ENCODE data around the gene F7. TPM values are rescaled to one million over a fixed set of nuclear protein-coding genes. Genes with fewer than 3 reads are reported as not detected.
"Not testable (repeated sequence)": the region's sequence is repeated elsewhere in the genome, so short reads cannot be mapped to it uniquely, and the experiment has no call there.

The F7 gene
- total RNA-seq (2014; rRNA removed; shearing (Covaris generic)): not detected in 2 replicates

DNA sequence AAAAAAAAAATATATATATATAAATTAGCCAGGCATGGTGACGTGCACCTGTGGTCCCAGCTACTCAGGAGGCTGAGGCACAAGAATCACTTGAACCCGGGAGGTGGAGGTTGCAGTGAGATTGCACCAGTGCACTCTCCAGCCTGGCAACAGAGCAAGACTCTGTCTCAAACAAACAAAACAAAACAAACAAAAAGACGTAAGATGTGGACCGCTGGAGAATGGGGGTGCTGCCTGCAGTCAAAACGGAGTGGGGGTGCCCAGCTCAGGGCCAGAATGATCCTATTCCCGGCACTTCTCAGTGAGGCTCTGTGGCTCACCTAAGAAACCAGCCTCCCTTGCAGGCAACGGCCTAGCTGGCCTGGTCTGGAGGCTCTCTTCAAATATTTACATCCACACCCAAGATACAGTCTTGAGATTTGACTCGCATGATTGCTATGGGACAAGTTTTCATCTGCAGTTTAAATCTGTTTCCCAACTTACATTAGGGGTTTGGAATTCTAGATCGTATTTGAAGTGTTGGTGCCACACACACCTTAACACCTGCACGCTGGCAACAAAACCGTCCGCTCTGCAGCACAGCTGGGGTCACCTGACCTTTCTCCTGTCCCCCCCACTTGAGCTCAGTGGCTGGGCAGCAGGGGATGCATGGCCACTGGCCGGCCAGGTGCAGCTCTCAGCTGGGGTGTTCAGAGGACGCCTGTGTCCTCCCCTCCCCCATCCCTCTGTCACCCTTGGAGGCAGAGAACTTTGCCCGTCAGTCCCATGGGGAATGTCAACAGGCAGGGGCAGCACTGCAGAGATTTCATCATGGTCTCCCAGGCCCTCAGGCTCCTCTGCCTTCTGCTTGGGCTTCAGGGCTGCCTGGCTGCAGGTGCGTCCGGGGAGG is at the start of gene F7:
Gene F7, plus strand, starts transcription at position 760 of the 889 bp plus-strand sequence. Its CDS starts 51 bp downstream, at position 811.
- Histone ChIP-seq H3K9me3 (replicated peaks) (peaks cover 1% of the 10 kb centered on the region; the same call in 1 of the 2 replicates), H3K27ac (no peak within 1 kb of the TSS), H3K4me1 (replicated peaks) (no peaks in the 10 kb centered on the region), H3K27me3 (replicated peaks) (no peaks in the 10 kb centered on the region), H3K36me3 (no peaks in the 10 kb centered on the region), H3K4me3 (no peak within 1 kb of the TSS)
- no peak for DNase-seq (ENCODE audit: low read depth in 1 of 2, low spot score in 2 of 2)

DNA sequence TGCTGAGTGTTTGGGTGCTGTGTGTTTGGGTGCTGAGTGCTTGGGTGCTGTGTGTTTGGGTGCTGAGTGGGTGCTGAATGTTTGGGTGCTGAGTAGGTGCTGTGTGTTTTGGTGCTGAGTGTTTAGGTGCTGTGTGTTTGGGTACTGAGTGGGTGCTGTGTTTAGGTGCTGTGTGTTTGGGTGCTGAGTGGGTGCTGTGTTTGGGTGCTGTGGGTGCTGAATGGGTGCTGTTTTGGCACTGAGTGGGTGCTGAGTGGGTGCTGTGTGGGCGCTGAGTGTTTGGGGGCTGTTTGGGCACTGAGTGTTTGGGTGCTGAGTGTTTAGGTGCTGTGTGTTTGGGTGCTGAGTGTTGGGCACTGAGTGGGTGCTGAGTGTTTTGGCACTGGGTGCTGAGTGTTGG is 48.5 kb upstream of the F7 start:
- Histone ChIP-seq H3K36me3 (no peaks in the 10 kb centered on the region), H3K27ac (no peak overlapping the region), H3K4me3 (no peak overlapping the region), H3K9me3 (replicated peaks) (no peaks in the 10 kb centered on the region), H3K4me1 (replicated peaks) (no peaks in the 10 kb centered on the region), H3K27me3 (replicated peaks) (no peaks in the 10 kb centered on the region)
- DNase-seq (ENCODE audit: low read depth in 1 of 2, low spot score in 2 of 2): no peak

- not testable (repeated sequence) for DNase-seq (ENCODE audit: low read depth in 1 of 2, low spot score in 2 of 2); H3K9me3 ChIP-seq (replicated peaks); H3K36me3 ChIP-seq; H3K27me3 ChIP-seq (replicated peaks); H3K4me3 ChIP-seq; H3K27ac ChIP-seq; H3K4me1 ChIP-seq (replicated peaks)
These were observed 48.0 kb upstream of the F7 start for GRCh38 chr13:113057559-113057958.

GRCh38 chr13:113058129-113058987 is 47.2 kb upstream of the F7 start:
- Histone ChIP-seq H3K27ac (no peak overlapping the region), H3K36me3 (no peaks in the 10 kb centered on the region), H3K9me3 (replicated peaks) (no peaks in the 10 kb centered on the region), H3K4me1 (replicated peaks) (no peaks in the 10 kb centered on the region), H3K27me3 (replicated peaks) (no peaks in the 10 kb centered on the region), H3K4me3 (no peak overlapping the region)
- DNase-seq (ENCODE audit: low read depth in 1 of 2, low spot score in 2 of 2): no peak

DNA sequence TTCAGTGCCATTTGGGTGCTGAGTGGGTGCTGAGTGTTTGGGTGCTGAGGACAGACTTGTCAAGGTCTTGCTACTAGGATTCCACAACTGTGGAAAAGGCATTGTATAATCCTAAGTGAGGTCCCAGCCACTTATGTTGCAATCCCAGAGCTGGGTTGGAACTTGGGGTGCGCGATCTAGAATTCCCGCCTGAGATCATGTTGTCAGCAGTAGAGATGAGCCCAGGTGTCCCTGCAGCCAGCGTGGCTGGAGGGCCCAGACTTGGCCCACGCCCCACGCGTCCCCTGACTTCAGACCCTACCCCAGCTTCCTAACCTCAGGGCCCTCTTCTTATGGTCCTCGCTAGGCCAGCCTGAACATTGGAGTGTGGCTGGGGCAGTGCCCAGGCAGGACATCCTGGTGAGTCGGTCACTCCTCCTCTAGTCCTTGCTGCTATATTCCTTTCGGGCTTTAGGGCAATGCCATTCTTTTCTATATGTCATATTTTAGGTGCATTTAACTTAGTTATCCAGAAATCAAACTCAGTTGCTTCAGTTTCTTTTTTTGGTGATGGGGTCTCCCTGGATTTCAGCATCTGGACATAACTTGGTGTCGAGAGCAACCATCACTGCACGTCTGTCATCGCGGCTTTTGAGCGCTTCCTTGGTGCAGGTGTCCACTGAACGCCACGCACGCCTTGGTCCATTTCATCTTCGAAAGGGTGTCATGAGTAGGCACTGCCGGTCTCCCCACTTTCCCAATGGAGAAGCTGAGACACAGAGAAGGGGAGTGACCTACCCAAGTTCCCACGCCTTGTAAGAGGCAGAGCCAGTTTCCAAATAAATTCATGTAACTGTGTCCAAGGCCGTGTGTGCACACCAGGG is 46.4 kb upstream of the F7 start:
- Histone ChIP-seq H3K27me3 (replicated peaks) (peaks cover 4% of the 10 kb centered on the region; the same call in 1 of the 2 replicates), H3K27ac (no peak overlapping the region), H3K36me3 (no peaks in the 10 kb centered on the region), H3K9me3 (replicated peaks) (no peaks in the 10 kb centered on the region), H3K4me3 (no peak overlapping the region), H3K4me1 (replicated peaks) (peaks cover 4% of the 10 kb centered on the region)
- no peak for DNase-seq (ENCODE audit: low read depth in 1 of 2, low spot score in 2 of 2)

- no peaks in the 10 kb centered on the region for H3K9me3 ChIP-seq (replicated peaks)
- H3K27me3 ChIP-seq (replicated peaks): peaks cover 5% of the 10 kb centered on the region; the same call in 1 of the 2 replicates
- no peaks in the 10 kb centered on the region for H3K36me3 ChIP-seq
- H3K4me1 ChIP-seq (replicated peaks): peaks cover 11% of the 10 kb centered on the region
- H3K4me3 ChIP-seq: no peak overlapping the region
- no peak for DNase-seq (ENCODE audit: low read depth in 1 of 2, low spot score in 2 of 2)
- H3K27ac ChIP-seq: no peak overlapping the region
These were observed 45.7 kb upstream of the F7 start for GRCh38 chr13:113059891-113060290.

DNA sequence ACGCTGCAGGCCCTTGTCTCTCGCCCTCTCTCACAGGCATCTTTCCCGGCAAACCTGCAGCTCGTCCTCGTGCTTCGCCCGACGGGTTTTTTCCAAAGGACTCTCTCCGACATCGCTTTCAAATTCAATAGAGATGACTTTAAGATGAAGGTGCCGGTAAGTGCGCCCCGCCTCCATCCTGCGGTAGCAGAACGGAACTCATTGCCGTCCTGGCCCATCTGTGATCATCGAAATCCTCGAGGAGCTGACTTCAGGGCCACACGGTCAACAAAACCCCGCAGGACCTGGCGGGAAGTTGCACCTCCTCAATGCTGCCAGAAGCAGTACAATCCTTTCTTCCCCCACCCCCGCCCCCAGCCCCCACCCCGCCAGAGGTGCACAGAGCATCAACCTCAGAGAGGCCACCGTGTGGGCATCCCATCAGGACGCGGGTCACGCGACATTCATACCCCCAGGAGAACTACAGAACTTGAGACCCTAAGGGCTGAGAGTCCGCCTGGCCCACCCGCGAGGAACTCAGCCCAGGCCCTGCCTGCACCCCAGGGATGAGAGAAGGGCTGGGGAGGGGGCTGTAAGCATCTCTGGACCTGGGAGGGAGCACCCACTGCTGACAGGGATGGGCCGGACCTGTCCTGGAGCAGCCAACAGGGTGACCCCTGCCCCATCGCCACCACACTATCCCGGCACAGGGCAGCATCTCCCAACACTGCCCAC is 44.9 kb upstream of the F7 start:
- peaks cover 12% of the 10 kb centered on the region for H3K4me1 ChIP-seq (replicated peaks)
- no peak overlapping the region for H3K4me3 ChIP-seq
- H3K27ac ChIP-seq: no peak overlapping the region
- H3K36me3 ChIP-seq: no peaks in the 10 kb centered on the region
- H3K9me3 ChIP-seq (replicated peaks): no peaks in the 10 kb centered on the region
- DNase-seq (ENCODE audit: low read depth in 1 of 2, low spot score in 2 of 2): no peak
- peaks cover 5% of the 10 kb centered on the region; the same call in 1 of the 2 replicates for H3K27me3 ChIP-seq (replicated peaks)

GRCh38 chr13:113061271-113061625 is 44.3 kb upstream of the F7 start:
- Histone ChIP-seq H3K36me3 (no peaks in the 10 kb centered on the region), H3K27ac (no peak overlapping the region), H3K4me3 (no peak overlapping the region), H3K27me3 (replicated peaks) (peaks cover 5% of the 10 kb centered on the region; the same call in 1 of the 2 replicates), H3K9me3 (replicated peaks) (no peaks in the 10 kb centered on the region), H3K4me1 (replicated peaks) (peaks cover 12% of the 10 kb centered on the region)
- no peak for DNase-seq (ENCODE audit: low read depth in 1 of 2, low spot score in 2 of 2)

- peaks cover 5% of the 10 kb centered on the region; the same call in 1 of the 2 replicates for H3K27me3 ChIP-seq (replicated peaks)
- no peak for DNase-seq (ENCODE audit: low read depth in 1 of 2, low spot score in 2 of 2)
- peaks cover 12% of the 10 kb centered on the region for H3K4me1 ChIP-seq (replicated peaks)
- no peaks in the 10 kb centered on the region for H3K36me3 ChIP-seq
- H3K9me3 ChIP-seq (replicated peaks): no peaks in the 10 kb centered on the region
- H3K27ac ChIP-seq: no peak overlapping the region
- no peak overlapping the region for H3K4me3 ChIP-seq
These were observed 43.7 kb upstream of the F7 start for GRCh38 chr13:113061796-113062425.

GRCh38 chr13:113062691-113063090 is 42.9 kb upstream of the F7 start:
- Histone ChIP-seq H3K4me1 (replicated peaks) (peaks cover 12% of the 10 kb centered on the region), H3K9me3 (replicated peaks) (no peaks in the 10 kb centered on the region), H3K36me3 (no peaks in the 10 kb centered on the region), H3K27me3 (replicated peaks) (peaks cover 5% of the 10 kb centered on the region; the same call in 1 of the 2 replicates), H3K27ac (no peak overlapping the region), H3K4me3 (no peak overlapping the region)
- DNase-seq (ENCODE audit: low read depth in 1 of 2, low spot score in 2 of 2): no peak

DNA sequence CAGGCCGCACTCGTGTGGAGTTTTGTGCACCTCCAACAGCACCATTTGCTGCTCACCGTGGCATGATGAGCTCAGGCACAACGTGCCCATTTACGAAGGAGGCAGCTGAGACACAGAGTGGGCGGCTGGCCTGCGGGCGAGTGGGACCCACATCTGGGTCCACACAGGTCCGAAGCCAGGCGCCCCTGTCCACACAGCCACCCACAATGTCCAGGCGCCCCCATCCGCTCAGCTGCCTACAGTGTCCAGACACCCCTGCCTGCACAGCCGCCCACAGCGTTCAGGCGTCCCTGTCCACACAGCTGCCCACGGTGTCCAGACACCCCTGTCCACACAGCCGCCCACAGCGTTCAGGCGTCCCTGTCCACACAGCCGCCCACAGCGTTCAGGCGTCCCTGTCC is 42.5 kb upstream of the F7 start:
- no peaks in the 10 kb centered on the region for H3K36me3 ChIP-seq

DNA sequence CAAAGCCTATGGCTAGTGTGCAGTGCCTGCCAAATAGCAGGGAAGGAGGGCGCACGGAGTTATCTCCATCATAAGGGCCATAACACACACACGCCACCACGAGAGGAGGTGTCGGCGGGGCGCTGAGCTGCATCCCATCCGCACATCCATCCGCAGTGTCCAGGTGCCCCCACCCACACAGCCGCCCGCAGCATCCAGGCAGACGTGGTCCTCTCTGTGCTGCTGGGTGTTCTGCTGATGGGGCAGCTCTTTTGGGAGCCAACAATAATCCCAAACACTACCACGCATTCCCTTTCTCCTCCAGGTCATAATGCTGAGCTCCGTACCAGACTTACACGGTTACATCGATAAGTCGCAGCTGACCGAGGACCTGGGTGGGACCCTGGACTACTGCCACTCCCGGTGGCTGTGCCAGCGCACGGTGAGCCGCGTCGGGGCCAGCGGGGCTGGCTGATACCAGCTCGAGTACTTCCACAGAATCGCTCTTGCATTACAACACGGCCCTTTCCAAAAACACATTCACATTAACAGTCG is 41.5 kb upstream of the F7 start:
- no peak for DNase-seq (ENCODE audit: low read depth in 1 of 2, low spot score in 2 of 2)
- Histone ChIP-seq H3K4me1 (replicated peaks) (peaks cover 12% of the 10 kb centered on the region), H3K9me3 (replicated peaks) (no peaks in the 10 kb centered on the region), H3K27ac (peak overlapping the region; percentile 41), H3K27me3 (replicated peaks) (peaks cover 5% of the 10 kb centered on the region; the same call in 1 of the 2 replicates), H3K36me3 (no peaks in the 10 kb centered on the region), H3K4me3 (no peak overlapping the region)

More for the DNA sequence above, 42.5 kb upstream of the F7 start:
- H3K27ac ChIP-seq: no peak overlapping the region
- H3K4me1 ChIP-seq (replicated peaks): peaks cover 12% of the 10 kb centered on the region
- no peaks in the 10 kb centered on the region for H3K9me3 ChIP-seq (replicated peaks)
- no peak for DNase-seq (ENCODE audit: low read depth in 1 of 2, low spot score in 2 of 2)
- H3K4me3 ChIP-seq: no peak overlapping the region
- H3K27me3 ChIP-seq (replicated peaks): peaks cover 5% of the 10 kb centered on the region; the same call in 1 of the 2 replicates
